Ovary (tissue), 9 donors: ENCODE results near the gene ADO. TPM values are rescaled to one million over a fixed set of nuclear protein-coding genes. Genes with fewer than 3 reads are reported as not detected.

Experiments
- DNase-seq, 5 donors: peaks; one replicate each; pipeline ENCODE4 v3.0.0-alpha.2; 2019 to 2020
- H3K27ac ChIP-seq, 2 donors: fragments of 200-600 bp; one replicate each; pipeline versions ENCODE4 v1.5.1 to v1.8.0; 2019 to 2022
- H3K27me3 ChIP-seq: fragments of 200-600 bp; one replicate; pipeline ENCODE4 v1.8.0; 2022
- H3K36me3 ChIP-seq: fragments of 200-600 bp; sonication (generic); one replicate; pipeline ENCODE4 v1.5.1; 2019
- H3K4me1 ChIP-seq: one replicate; pipeline ENCODE4 v1.8.1; 2013; ENCODE audit warnings: mild to moderate bottlenecking, moderate library complexity; ENCODE audit not compliant: insufficient read depth
- H3K4me3 ChIP-seq: fragments of 200-600 bp; sonication (generic); one replicate; pipeline ENCODE4 v1.5.1; 2017
- H3K9me3 ChIP-seq, 2 donors: fragments of 200-600 bp in 1 of 2; sonication (generic) in 1 of 2; one replicate each; pipeline versions ENCODE4 v1.5.1 to v1.8.1; 2013 to 2019; ENCODE audit warnings: mild to moderate bottlenecking in 1 of 2, moderate library complexity in 1 of 2
- EP300 ChIP-seq: sonication (generic); formaldehyde crosslinking; IDR thresholded peaks from one replicate; pipeline ENCODE4 v1.6.1; 2017; ENCODE audit warnings: antibody characterized with exemption
- POLR2A ChIP-seq: fragments of 450-650 bp; IDR thresholded peaks from one replicate; pipeline ENCODE4 v1.6.1; 2017; ENCODE audit warnings: antibody characterized with exemption, mild to moderate bottlenecking, moderate library complexity
- WGBS, 3 donors: extraction: QIAGEN DNeasy Blood & Tissue Kit in 1 of 3; methylation state at CpG; one replicate each; pipeline versions ENCODE4 v1.1.5 to v1.1.7; 2013 to 2017; 5-methylcytosine and 5-hydroxymethylcytosine counted together
- intact Hi-C, 4 donors: fragments of 100-400 bp; cut with DNase I; formaldehyde crosslinking; loops; one replicate each; pipeline versions ENCODE4 v1.11.0 to v1.15.1; 2022 to 2023
- polyA plus RNA-seq, 2 donors: library from polyadenylated mRNA; stranded (reverse); fragments of 200-250 nt in 1 of 2; fragments of 350-450 nt in 1 of 2; fragmentation: Illumina TruSeq in 1 of 2; extraction: RNeasy Lipid Tissue Mini Kit (QIAGEN cat#74804) in 1 of 2; gene quantifications; one replicate each; pipeline ENCODE4 v1.2.3, GENCODE V29; 2013 to 2014
- total RNA-seq, 7 donors: library from RNA; depleted of rRNA in 2 of 7; stranded (reverse); fragments of >200 nt in 2 of 7; fragmentation: NEBNext Ultra II Directional in 3 of 7; extraction: Animal tissue kit (Norgen Biotek cat#: 25700) in 3 of 7; gene quantifications; one replicate each; pipeline versions ENCODE4 v1.1.0 to v1.2.4, GENCODE V29; 2016 to 2023
- TF ChIP-seq, protein P1 (sequence below), 3 donors: fragments of 450-650 bp in 2 of 3; fragments of 200-600 bp in 1 of 3; IDR thresholded peaks; one replicate each; pipeline versions ENCODE4 v1.5.1 to v1.8.0; 2016 to 2022; ENCODE audit warnings: antibody characterized with exemption in 3 of 3, mild to moderate bottlenecking in 1 of 3
- donor health status: DM: no; HTN: no; CAD: no; lungs with moderate emphysema.
- donor health status: DM: no; HTN: no; CAD: no.
- donor health status: Bipolar disorder and iron deficiency.
- donor health status: DM: yes; HTN: yes; CAD: no.
- donor health status: DM: no; HTN: no; CAD: no.
- donor health status: DM: yes; HTN: yes; CAD: no.

Gene ADO
- total and polyA plus RNA-seq, 9 donors: 9.7 to 31.1 (median 22.2) TPM

DNA sequence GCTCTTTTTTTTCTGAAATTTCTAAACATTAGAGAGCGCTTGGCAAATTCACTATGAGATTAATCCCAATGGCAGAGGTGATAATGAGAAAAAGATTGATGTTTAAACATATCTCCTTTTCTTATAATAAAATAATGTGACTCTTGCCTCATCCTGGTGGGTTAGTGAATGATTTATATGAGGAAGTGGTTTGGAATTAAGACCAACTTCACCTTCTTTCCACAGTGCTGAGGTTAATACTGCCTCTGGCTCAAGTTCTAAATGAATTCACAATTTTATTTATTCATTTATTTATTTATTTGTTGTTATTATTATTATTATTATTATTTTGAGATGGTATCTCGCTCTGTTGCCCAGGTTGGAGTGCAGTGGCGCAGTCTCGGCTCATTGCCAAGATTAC is 40.5 kb upstream of the ADO start:
- intact Hi-C loops: no loop called here
- WGBS, 3 donors: 95 to 97% (median 97%) methylated on average over 4 of the region's 4 CpGs
- TF ChIP-seq POLR2A: no peak

DNA sequence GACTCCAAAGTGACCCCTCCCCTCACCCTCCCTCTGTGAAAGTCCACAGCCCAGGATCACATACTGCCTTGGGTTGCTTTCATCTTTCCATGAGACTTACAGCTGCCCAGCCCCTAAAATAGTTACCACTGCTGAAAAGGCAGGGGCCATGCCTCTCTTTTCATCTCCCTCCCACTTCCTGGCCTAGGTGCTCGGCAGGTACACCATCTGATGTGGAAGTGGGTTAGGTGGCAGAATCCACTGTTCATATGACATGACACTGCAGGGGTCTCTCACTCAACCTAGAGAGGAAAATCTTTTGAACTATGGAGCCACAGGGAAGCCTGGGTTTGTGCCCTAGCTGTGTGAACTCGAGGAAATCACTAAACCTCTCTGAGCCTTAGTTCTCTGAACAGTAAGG is 38.8 kb upstream of the ADO start:
- DNase-seq: no peak
- TF ChIP-seq EP300 (no peak), POLR2A (no peak)
- TF ChIP-seq, protein P1, sequence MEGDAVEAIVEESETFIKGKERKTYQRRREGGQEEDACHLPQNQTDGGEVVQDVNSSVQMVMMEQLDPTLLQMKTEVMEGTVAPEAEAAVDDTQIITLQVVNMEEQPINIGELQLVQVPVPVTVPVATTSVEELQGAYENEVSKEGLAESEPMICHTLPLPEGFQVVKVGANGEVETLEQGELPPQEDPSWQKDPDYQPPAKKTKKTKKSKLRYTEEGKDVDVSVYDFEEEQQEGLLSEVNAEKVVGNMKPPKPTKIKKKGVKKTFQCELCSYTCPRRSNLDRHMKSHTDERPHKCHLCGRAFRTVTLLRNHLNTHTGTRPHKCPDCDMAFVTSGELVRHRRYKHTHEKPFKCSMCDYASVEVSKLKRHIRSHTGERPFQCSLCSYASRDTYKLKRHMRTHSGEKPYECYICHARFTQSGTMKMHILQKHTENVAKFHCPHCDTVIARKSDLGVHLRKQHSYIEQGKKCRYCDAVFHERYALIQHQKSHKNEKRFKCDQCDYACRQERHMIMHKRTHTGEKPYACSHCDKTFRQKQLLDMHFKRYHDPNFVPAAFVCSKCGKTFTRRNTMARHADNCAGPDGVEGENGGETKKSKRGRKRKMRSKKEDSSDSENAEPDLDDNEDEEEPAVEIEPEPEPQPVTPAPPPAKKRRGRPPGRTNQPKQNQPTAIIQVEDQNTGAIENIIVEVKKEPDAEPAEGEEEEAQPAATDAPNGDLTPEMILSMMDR (IDR thresholded peaks at IDR 0.05): no peak
- H3K36me3 ChIP-seq: no peaks in the 10 kb centered on the region
- H3K4me1 ChIP-seq: peaks cover 6% of the 10 kb centered on the region
- no peaks in the 10 kb centered on the region for H3K27me3 ChIP-seq
- no peak overlapping the region for H3K27ac ChIP-seq
- H3K9me3 ChIP-seq: no peaks in the 10 kb centered on the region
- WGBS, 3 donors: 81 to 91% (median 90%) methylated on average over 2 of the region's 2 CpGs
- intact Hi-C loops: no loop called here
- no peak overlapping the region for H3K4me3 ChIP-seq

More for the DNA sequence above, 40.5 kb upstream of the ADO start:
- Histone ChIP-seq H3K27ac (no peak overlapping the region), H3K27me3 (no peaks in the 10 kb centered on the region), H3K4me3 (no peak overlapping the region), H3K36me3 (no peaks in the 10 kb centered on the region), H3K4me1 (peaks cover 2% of the 10 kb centered on the region), H3K9me3 (no peaks in the 10 kb centered on the region)
- DNase-seq: no peak

DNA sequence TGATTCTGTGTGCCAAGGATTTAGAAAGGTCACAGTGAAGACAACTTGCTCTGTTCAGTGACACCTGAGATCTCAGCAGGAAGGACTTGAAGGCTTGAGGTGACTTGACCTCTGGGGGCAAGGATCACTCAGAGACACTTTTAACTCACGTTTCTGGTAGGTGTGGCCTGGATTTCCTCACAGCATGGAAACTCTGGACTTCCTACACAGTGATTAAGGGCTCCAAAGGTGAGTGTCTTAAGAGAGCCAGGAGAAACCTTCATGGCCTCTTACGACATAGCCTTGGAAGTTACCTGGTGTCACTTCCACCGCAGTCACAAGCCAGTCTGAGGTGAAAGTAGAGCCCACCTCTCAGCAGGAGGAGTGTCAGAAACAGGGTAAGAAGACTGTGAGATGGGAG is 38.1 kb upstream of the ADO start:
- Histone ChIP-seq H3K9me3 (no peaks in the 10 kb centered on the region), H3K4me1 (peaks cover 4% of the 10 kb centered on the region), H3K4me3 (no peak overlapping the region), H3K36me3 (no peaks in the 10 kb centered on the region), H3K27ac (no peak overlapping the region), H3K27me3 (no peaks in the 10 kb centered on the region)
- TF ChIP-seq EP300 (no peak), POLR2A (no peak)
- TF ChIP-seq, protein P1 (IDR thresholded peaks at IDR 0.05): no peak
- WGBS, 3 donors: 70 to 76% (median 71%) methylated on average over 3 of the region's 3 CpGs
- DNase-seq: no peak
- intact Hi-C loops: no loop called here

DNA sequence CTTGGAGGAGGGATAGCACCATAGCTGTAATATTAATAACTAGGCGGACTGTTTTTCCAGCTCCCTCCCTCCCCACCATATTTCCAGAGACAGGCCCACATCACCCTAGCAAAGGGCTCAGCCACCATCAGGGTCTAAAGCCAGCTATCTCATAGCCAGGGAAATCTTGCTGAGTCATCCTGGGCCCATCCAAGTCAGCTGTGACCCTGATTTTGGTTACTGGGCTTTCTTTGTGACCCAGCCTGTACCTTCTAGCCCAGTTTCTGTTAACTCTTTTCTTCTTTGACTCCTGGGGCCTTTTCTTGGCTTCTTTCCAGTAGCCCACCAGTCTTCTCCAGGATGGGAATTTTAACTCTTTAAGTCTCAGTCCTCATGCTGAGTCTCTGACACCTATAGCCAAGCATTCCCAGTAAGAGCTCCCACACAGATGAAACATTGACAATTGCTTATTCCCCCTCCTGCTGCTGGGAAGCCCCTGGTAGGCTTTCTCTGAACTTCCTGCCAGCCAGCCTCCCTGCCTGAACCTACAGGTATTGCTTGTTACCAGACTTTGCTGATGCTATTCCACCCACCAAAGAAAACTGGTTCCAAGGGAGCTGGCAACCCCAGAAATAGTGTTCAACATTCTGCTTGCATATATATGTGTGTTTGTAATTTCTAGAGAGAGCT is 34.8 kb upstream of the ADO start:
- Histone ChIP-seq H3K36me3 (no peaks in the 10 kb centered on the region), H3K27ac (no peak overlapping the region), H3K4me3 (no peak overlapping the region), H3K9me3 (no peaks in the 10 kb centered on the region), H3K4me1 (peaks cover 4% of the 10 kb centered on the region), H3K27me3 (no peaks in the 10 kb centered on the region)
- intact Hi-C loops: no loop called here
- peak in 2 of 5 donors; percentile 31 to 34 for DNase-seq
- TF ChIP-seq, protein P1 (IDR thresholded peaks at IDR 0.05): no peak
- TF ChIP-seq POLR2A: no peak
- WGBS, 3 donors: 90 to 100% (median 96%) methylated on average over 1 of the region's 1 CpG

DNA sequence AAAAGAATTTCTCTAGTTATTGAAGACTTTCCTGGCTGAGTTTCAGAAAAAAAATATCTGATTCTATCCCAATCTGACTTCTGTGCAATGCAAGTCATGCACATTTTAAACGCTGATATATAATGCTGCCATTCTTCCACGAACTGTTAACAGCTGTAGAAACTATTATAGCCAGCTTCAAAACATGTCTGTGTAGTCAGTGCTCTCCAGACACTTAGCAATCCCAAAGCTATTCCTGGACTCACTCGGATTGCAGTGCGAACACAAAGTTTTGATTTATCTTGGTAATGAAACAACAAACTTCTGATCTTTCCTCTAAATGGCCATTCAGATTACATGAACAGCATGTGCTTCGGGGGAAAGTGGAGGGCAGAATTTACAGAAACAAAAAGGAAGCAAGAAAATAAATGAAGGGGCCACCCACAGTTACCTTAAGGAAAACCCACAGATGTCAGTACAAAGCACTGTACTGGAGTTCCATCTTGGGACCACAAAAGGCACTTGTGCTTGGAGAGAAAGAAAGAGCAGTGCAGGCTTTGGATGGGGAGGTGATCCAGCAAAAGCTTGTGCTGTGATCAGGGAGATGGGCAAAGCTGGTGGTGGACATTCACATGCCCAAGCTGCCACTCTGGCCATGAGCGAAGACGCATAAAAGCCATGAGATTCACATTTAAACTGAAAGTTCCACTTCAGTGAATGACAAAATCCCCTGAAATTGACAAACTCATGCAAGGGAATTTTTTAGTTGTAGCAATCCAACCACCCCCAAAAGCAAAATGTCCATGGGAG is 32.1 kb upstream of the ADO start:
- WGBS, 3 donors: 34 to 48% (median 38%) methylated on average over 7 of the region's 7 CpGs
- no peak for DNase-seq
- Histone ChIP-seq H3K9me3 (no peaks in the 10 kb centered on the region), H3K27me3 (no peaks in the 10 kb centered on the region), H3K27ac (no peak overlapping the region), H3K4me1 (peaks cover 4% of the 10 kb centered on the region), H3K4me3 (no peak overlapping the region), H3K36me3 (no peaks in the 10 kb centered on the region)
- intact Hi-C loops: no loop called here
- no peak for TF ChIP-seq EP300
- TF ChIP-seq POLR2A: no peak
- TF ChIP-seq, protein P1 (IDR thresholded peaks at IDR 0.05): no peak
